ENCODE results near the gene OIP5. TPM values are rescaled to one million over a fixed set of nuclear protein-coding genes. Genes with fewer than 3 reads are reported as not detected.
"Not testable (repeated sequence)": the region's sequence is repeated elsewhere in the genome, so short reads cannot be mapped to it uniquely, and the experiment has no call there.

Gene OIP5
- total and polyA plus RNA-seq, 5 donors from 2014 or later = 0.94 to 5.0 (median 1.4) TPM

- Histone ChIP-seq H3K36me3 (ENCODE audit: control insufficient read depth, insufficient read depth, low read length) (peaks cover 8% of the 10 kb centered on the region), H3K27ac (ENCODE audit: insufficient read depth, low read length, poor library complexity, severe bottlenecking) (no peak overlapping the region), H3K27me3 (ENCODE audit: control insufficient read depth, insufficient read depth, low read length) (no peaks in the 10 kb centered on the region), H3K9me3 (ENCODE audit: control insufficient read depth in 2 of 2, low read length in 2 of 2) (no peaks in the 10 kb centered on the region), H3K4me3 (ENCODE audit: low read depth, low read length) (no peak overlapping the region), H3K4me1 (ENCODE audit: control insufficient read depth, insufficient read depth, low read length, poor library complexity, severe bottlenecking) (no peaks in the 10 kb centered on the region)
- Mint-ChIP-seq H3K4me3 (no peak overlapping the region), H3K27ac (no peak overlapping the region), H3K27me3 (no peaks in the 10 kb centered on the region), H3K9me3 (no peaks in the 10 kb centered on the region), H3K4me1 (no peaks in the 10 kb centered on the region), H3K36me3 (peaks cover 22% of the 10 kb centered on the region)
- no peak for ATAC-seq (ENCODE audit: low read depth in 2 of 2)
- DNase-seq = no peak
Measured at GRCh38 chr15:41276831-41277230, 55.6 kb downstream of the OIP5 start.

GRCh38 chr15:41269887-41270286, 62.5 kb downstream of the OIP5 start:
- no peak overlapping the region for H3K27ac ChIP-seq (ENCODE audit: insufficient read depth, low read length, poor library complexity, severe bottlenecking)
- H3K4me3 ChIP-seq (ENCODE audit: low read depth, low read length) = no peak overlapping the region
- Mint-ChIP-seq H3K27me3 (no peaks in the 10 kb centered on the region), H3K9me3 (no peaks in the 10 kb centered on the region), H3K4me1 (peaks cover 0 to 5% (median 1%) of the 10 kb centered on the region in 4 donors), H3K4me3 (no peak overlapping the region), H3K27ac (no peak overlapping the region), H3K36me3 (peaks cover 27% of the 10 kb centered on the region)
- H3K27me3 ChIP-seq (ENCODE audit: control insufficient read depth, insufficient read depth, low read length) = no peaks in the 10 kb centered on the region
- H3K9me3 ChIP-seq (ENCODE audit: control insufficient read depth in 2 of 2, low read length in 2 of 2) = no peaks in the 10 kb centered on the region
- peaks cover 11% of the 10 kb centered on the region for H3K36me3 ChIP-seq (ENCODE audit: control insufficient read depth, insufficient read depth, low read length)
- ATAC-seq (ENCODE audit: low read depth in 2 of 2) (no peak), DNase-seq (no peak)
- H3K4me1 ChIP-seq (ENCODE audit: control insufficient read depth, insufficient read depth, low read length, poor library complexity, severe bottlenecking) = no peaks in the 10 kb centered on the region

GRCh38 chr15:41263891-41264351, 68.5 kb downstream of the OIP5 start:
- Mint-ChIP-seq H3K36me3 (peaks cover 35% of the 10 kb centered on the region), H3K27ac (peak overlapping the region in 1 of 3 donors; percentile 75), H3K4me3 (no peak overlapping the region)

GRCh38 chr15:41262571-41262970, 69.8 kb downstream of the OIP5 start:
- H3K36me3 ChIP-seq (ENCODE audit: control insufficient read depth, insufficient read depth, low read length) = peaks cover 18% of the 10 kb centered on the region
- H3K4me1 ChIP-seq (ENCODE audit: control insufficient read depth, insufficient read depth, low read length, poor library complexity, severe bottlenecking) = no peaks in the 10 kb centered on the region
- Mint-ChIP-seq H3K4me3 (no peak overlapping the region), H3K4me1 (peaks cover 0 to 5% (median 0%) of the 10 kb centered on the region in 4 donors), H3K27me3 (no peaks in the 10 kb centered on the region), H3K27ac (no peak overlapping the region), H3K36me3 (peaks cover 45% of the 10 kb centered on the region), H3K9me3 (no peaks in the 10 kb centered on the region)
- H3K4me3 ChIP-seq (ENCODE audit: low read depth, low read length) = no peak overlapping the region
- H3K9me3 ChIP-seq (ENCODE audit: control insufficient read depth in 2 of 2, low read length in 2 of 2) = no peaks in the 10 kb centered on the region
- no peak overlapping the region for H3K27ac ChIP-seq (ENCODE audit: insufficient read depth, low read length, poor library complexity, severe bottlenecking)
- DNase-seq (no peak), ATAC-seq (ENCODE audit: low read depth in 2 of 2) (no peak)
- H3K27me3 ChIP-seq (ENCODE audit: control insufficient read depth, insufficient read depth, low read length) = no peaks in the 10 kb centered on the region

More at GRCh38 chr15:41263891-41264351, 68.5 kb downstream of the OIP5 start:
- H3K4me3 ChIP-seq (ENCODE audit: low read depth, low read length) = no peak overlapping the region
- peaks cover 18% of the 10 kb centered on the region for H3K36me3 ChIP-seq (ENCODE audit: control insufficient read depth, insufficient read depth, low read length)
- no peaks in the 10 kb centered on the region for H3K4me1 ChIP-seq (ENCODE audit: control insufficient read depth, insufficient read depth, low read length, poor library complexity, severe bottlenecking)
- Mint-ChIP-seq H3K27me3 (no peaks in the 10 kb centered on the region), H3K4me1 (peaks cover 0 to 5% (median 1%) of the 10 kb centered on the region in 4 donors), H3K9me3 (no peaks in the 10 kb centered on the region)
- ATAC-seq (ENCODE audit: low read depth in 2 of 2) = no peak
- H3K27me3 ChIP-seq (ENCODE audit: control insufficient read depth, insufficient read depth, low read length) = no peaks in the 10 kb centered on the region
- no peak overlapping the region for H3K27ac ChIP-seq (ENCODE audit: insufficient read depth, low read length, poor library complexity, severe bottlenecking)
- H3K9me3 ChIP-seq (ENCODE audit: control insufficient read depth in 2 of 2, low read length in 2 of 2) = no peaks in the 10 kb centered on the region
- no peak for DNase-seq

GRCh38 chr15:41260924-41261323, 71.5 kb downstream of the OIP5 start:
- not testable (repeated sequence) for DNase-seq; H3K27me3 Mint-ChIP-seq; ATAC-seq (ENCODE audit: low read depth in 2 of 2); H3K27me3 ChIP-seq (ENCODE audit: control insufficient read depth, insufficient read depth, low read length); H3K27ac Mint-ChIP-seq; H3K4me3 ChIP-seq (ENCODE audit: low read depth, low read length); H3K9me3 Mint-ChIP-seq; H3K4me1 ChIP-seq (ENCODE audit: control insufficient read depth, insufficient read depth, low read length, poor library complexity, severe bottlenecking); H3K9me3 ChIP-seq (ENCODE audit: control insufficient read depth in 2 of 2, low read length in 2 of 2); H3K4me1 Mint-ChIP-seq; H3K4me3 Mint-ChIP-seq; H3K27ac ChIP-seq (ENCODE audit: insufficient read depth, low read length, poor library complexity, severe bottlenecking)
- peaks cover 14% of the 10 kb centered on the region for H3K36me3 ChIP-seq (ENCODE audit: control insufficient read depth, insufficient read depth, low read length)
- H3K36me3 Mint-ChIP-seq = peaks cover 41% of the 10 kb centered on the region

GRCh38 chr15:41259546-41260189, 72.7 kb downstream of the OIP5 start:
- Histone ChIP-seq H3K27ac (ENCODE audit: insufficient read depth, low read length, poor library complexity, severe bottlenecking) (no peak overlapping the region), H3K9me3 (ENCODE audit: control insufficient read depth in 2 of 2, low read length in 2 of 2) (no peaks in the 10 kb centered on the region), H3K4me1 (ENCODE audit: control insufficient read depth, insufficient read depth, low read length, poor library complexity, severe bottlenecking) (no peaks in the 10 kb centered on the region), H3K4me3 (ENCODE audit: low read depth, low read length) (no peak overlapping the region), H3K27me3 (ENCODE audit: control insufficient read depth, insufficient read depth, low read length) (no peaks in the 10 kb centered on the region), H3K36me3 (ENCODE audit: control insufficient read depth, insufficient read depth, low read length) (peaks cover 14% of the 10 kb centered on the region)
- H3K4me1 Mint-ChIP-seq = no peaks in the 10 kb centered on the region
- peaks cover 39% of the 10 kb centered on the region for H3K36me3 Mint-ChIP-seq
- no peak overlapping the region for H3K27ac Mint-ChIP-seq
- H3K27me3 Mint-ChIP-seq = no peaks in the 10 kb centered on the region
- no peak for DNase-seq
- no peak overlapping the region for H3K4me3 Mint-ChIP-seq
- H3K9me3 Mint-ChIP-seq = no peaks in the 10 kb centered on the region
- ATAC-seq (ENCODE audit: low read depth in 2 of 2) = no peak

Other genes starting within 250 kb of the OIP5 start
- gene INO80, start 216.3 kb downstream of the OIP5 start, total RNA-seq = 36.1 TPM
- 1 to 10 TPM; 3.0 to 4.1 (median 3.4) TPM for gene INO80, start 216.3 kb downstream of the OIP5 start, polyA plus RNA-seq
- not detected for gene EXD1, start 101.8 kb downstream of the OIP5 start, total RNA-seq
- not detected for gene EXD1, start 101.8 kb downstream of the OIP5 start, polyA plus RNA-seq
- gene CHP1, start 101.3 kb downstream of the OIP5 start, total RNA-seq = 34.7 TPM
- gene CHP1, start 101.3 kb downstream of the OIP5 start, polyA plus RNA-seq = 10 to 100 TPM; 17.9 to 23.5 (median 19.3) TPM
- 24.4 TPM for gene NUSAP1, start 290 bp upstream of the OIP5 start, total RNA-seq
- gene NUSAP1, start 290 bp upstream of the OIP5 start, polyA plus RNA-seq = 10 to 100 TPM in 3 of 4 donors, 1 to 10 TPM in 1; 9.9 to 30.8 (median 15.6) TPM
- 7.1 TPM for gene NDUFAF1, start 69.9 kb upstream of the OIP5 start, total RNA-seq
- 10 to 100 TPM; 20.7 to 31.4 (median 27.7) TPM for gene NDUFAF1, start 69.9 kb upstream of the OIP5 start, polyA plus RNA-seq
- gene RTF1, start 84.5 kb upstream of the OIP5 start, total RNA-seq = 51.5 TPM
- 10 to 100 TPM; 14.8 to 23.6 (median 18.7) TPM for gene RTF1, start 84.5 kb upstream of the OIP5 start, polyA plus RNA-seq
- not detected for gene ITPKA, start 161.3 kb upstream of the OIP5 start, total RNA-seq
- gene ITPKA, start 161.3 kb upstream of the OIP5 start, polyA plus RNA-seq = not detected
- 2.0 TPM for gene LTK, start 181.2 kb upstream of the OIP5 start, total RNA-seq
- gene LTK, start 181.2 kb upstream of the OIP5 start, polyA plus RNA-seq = under 1 TPM; 0.17 to 0.59 (median 0.38) TPM
- 29.5 TPM for gene RPAP1, start 211.7 kb upstream of the OIP5 start, total RNA-seq
- gene RPAP1, start 211.7 kb upstream of the OIP5 start, polyA plus RNA-seq = 1 to 10 TPM; 4.7 to 9.1 (median 8.1) TPM
- not detected for gene TYRO3, start 226.6 kb upstream of the OIP5 start, total RNA-seq
- under 1 TPM in 2 of 4 donors, not detected in 2; 0.16 to 0.82 TPM for gene TYRO3, start 226.6 kb upstream of the OIP5 start, polyA plus RNA-seq

All from CD4-positive, CD25-positive, alpha-beta regulatory T cell (primary cell).